Endothelial cell (in vitro differentiated cells): ENCODE results near the gene BMERB1. TPM values are rescaled to one million over a fixed set of nuclear protein-coding genes. Genes with fewer than 3 reads are reported as not detected.

Experiments
- DNase-seq: peaks from one replicate; pipeline ENCODE4 v3.0.0; 2021; ENCODE audit warnings: low spot score
- H3K27ac Mint-ChIP-seq: one replicate; pipeline ENCODE4 v1.8.0; 2021; ENCODE audit warnings: mixed read lengths, inconsistent platforms; ENCODE audit not compliant: unreplicated experiment
- H3K27me3 Mint-ChIP-seq: one replicate; pipeline ENCODE4 v1.8.0; 2021; ENCODE audit warnings: mild to moderate bottlenecking, moderate library complexity, mixed read lengths, inconsistent platforms; ENCODE audit not compliant: unreplicated experiment
- H3K36me3 Mint-ChIP-seq: one replicate; pipeline ENCODE4 v1.8.0; 2021; ENCODE audit warnings: mild to moderate bottlenecking, low read depth, mixed read lengths, inconsistent platforms; ENCODE audit not compliant: unreplicated experiment
- H3K4me1 Mint-ChIP-seq: one replicate; pipeline ENCODE4 v1.8.0; 2021; ENCODE audit warnings: mild to moderate bottlenecking, mixed read lengths, inconsistent platforms; ENCODE audit not compliant: unreplicated experiment
- H3K4me3 Mint-ChIP-seq: one replicate; pipeline ENCODE4 v1.8.0; 2021; ENCODE audit warnings: mild to moderate bottlenecking, mixed read lengths, inconsistent platforms; ENCODE audit not compliant: unreplicated experiment
- H3K9me3 Mint-ChIP-seq: one replicate; pipeline ENCODE4 v1.8.0; 2021; ENCODE audit warnings: mixed read lengths, inconsistent platforms; ENCODE audit not compliant: unreplicated experiment
- total RNA-seq: library from RNA; stranded (reverse); fragmentation: NEBNext Ultra II Directional; extraction: Animal tissue kit (Norgen Biotek cat#: 25700); gene quantifications from one replicate; pipeline ENCODE4 v1.2.1, GENCODE V29; 2021; ENCODE audit not compliant: unreplicated experiment
- TF ChIP-seq, protein P1 (sequence below): fragments of 200-600 bp; sonication (generic); IDR thresholded peaks from one replicate; pipeline ENCODE4 v1.5.0; 2021; ENCODE audit warnings: antibody characterized with exemption; ENCODE audit not compliant: unreplicated experiment

Gene BMERB1
- total RNA-seq, 1 donor from 2014 or later, result 9.9 TPM

DNA sequence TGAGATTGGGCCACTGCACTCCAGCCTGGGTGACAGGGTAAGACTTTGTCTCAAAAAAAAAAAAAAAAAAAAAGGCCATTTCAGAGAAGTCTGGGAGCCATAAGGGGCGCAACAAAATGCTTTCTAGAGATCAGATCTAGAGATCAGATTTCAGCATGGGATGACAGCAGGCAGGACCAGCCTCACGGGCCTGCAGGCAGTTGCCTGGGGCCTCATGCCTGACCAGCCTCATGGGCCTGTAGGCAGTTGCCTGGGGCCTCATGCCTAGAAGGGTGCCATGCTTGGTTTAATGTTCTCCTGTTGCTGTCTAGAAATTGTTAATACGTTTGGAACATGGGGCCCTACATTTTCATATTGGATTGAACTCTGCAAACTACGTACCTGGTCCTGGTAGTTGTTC lies 149.1 kb downstream of the BMERB1 start:
- TF ChIP-seq, protein P1, sequence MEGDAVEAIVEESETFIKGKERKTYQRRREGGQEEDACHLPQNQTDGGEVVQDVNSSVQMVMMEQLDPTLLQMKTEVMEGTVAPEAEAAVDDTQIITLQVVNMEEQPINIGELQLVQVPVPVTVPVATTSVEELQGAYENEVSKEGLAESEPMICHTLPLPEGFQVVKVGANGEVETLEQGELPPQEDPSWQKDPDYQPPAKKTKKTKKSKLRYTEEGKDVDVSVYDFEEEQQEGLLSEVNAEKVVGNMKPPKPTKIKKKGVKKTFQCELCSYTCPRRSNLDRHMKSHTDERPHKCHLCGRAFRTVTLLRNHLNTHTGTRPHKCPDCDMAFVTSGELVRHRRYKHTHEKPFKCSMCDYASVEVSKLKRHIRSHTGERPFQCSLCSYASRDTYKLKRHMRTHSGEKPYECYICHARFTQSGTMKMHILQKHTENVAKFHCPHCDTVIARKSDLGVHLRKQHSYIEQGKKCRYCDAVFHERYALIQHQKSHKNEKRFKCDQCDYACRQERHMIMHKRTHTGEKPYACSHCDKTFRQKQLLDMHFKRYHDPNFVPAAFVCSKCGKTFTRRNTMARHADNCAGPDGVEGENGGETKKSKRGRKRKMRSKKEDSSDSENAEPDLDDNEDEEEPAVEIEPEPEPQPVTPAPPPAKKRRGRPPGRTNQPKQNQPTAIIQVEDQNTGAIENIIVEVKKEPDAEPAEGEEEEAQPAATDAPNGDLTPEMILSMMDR, result no peak
- H3K4me1 Mint-ChIP-seq, result peaks cover 16% of the 10 kb centered on the region
- no peak overlapping the region for H3K27ac Mint-ChIP-seq
- H3K36me3 Mint-ChIP-seq, result peaks cover 37% of the 10 kb centered on the region
- DNase-seq, result no peak
- peaks cover 19% of the 10 kb centered on the region for H3K9me3 Mint-ChIP-seq
- H3K27me3 Mint-ChIP-seq, result peaks cover 2% of the 10 kb centered on the region
- H3K4me3 Mint-ChIP-seq, result no peak overlapping the region

- H3K4me1 Mint-ChIP-seq, result peaks cover 20% of the 10 kb centered on the region
Measured at GRCh38 chr16:15585956-15586355, 151.6 kb downstream of the BMERB1 start.

GRCh38 chr16:15586716-15587115 lies 152.3 kb downstream of the BMERB1 start:
- peaks cover 22% of the 10 kb centered on the region for H3K4me1 Mint-ChIP-seq
- DNase-seq, result no peak
- no peak overlapping the region for H3K27ac Mint-ChIP-seq
- peaks cover 3% of the 10 kb centered on the region for H3K27me3 Mint-ChIP-seq
- peaks cover 19% of the 10 kb centered on the region for H3K9me3 Mint-ChIP-seq
- peaks cover 42% of the 10 kb centered on the region for H3K36me3 Mint-ChIP-seq
- H3K4me3 Mint-ChIP-seq, result peak overlapping the region; percentile 77
- TF ChIP-seq, protein P1, result no peak

More at GRCh38 chr16:15585956-15586355, 151.6 kb downstream of the BMERB1 start:
- H3K27me3 Mint-ChIP-seq, result peaks cover 2% of the 10 kb centered on the region
- H3K36me3 Mint-ChIP-seq, result peaks cover 42% of the 10 kb centered on the region
- TF ChIP-seq, protein P1, result no peak
- H3K27ac Mint-ChIP-seq, result no peak overlapping the region
- DNase-seq, result no peak
- H3K9me3 Mint-ChIP-seq, result peaks cover 19% of the 10 kb centered on the region
- peak overlapping the region; percentile 32 for H3K4me3 Mint-ChIP-seq

DNA sequence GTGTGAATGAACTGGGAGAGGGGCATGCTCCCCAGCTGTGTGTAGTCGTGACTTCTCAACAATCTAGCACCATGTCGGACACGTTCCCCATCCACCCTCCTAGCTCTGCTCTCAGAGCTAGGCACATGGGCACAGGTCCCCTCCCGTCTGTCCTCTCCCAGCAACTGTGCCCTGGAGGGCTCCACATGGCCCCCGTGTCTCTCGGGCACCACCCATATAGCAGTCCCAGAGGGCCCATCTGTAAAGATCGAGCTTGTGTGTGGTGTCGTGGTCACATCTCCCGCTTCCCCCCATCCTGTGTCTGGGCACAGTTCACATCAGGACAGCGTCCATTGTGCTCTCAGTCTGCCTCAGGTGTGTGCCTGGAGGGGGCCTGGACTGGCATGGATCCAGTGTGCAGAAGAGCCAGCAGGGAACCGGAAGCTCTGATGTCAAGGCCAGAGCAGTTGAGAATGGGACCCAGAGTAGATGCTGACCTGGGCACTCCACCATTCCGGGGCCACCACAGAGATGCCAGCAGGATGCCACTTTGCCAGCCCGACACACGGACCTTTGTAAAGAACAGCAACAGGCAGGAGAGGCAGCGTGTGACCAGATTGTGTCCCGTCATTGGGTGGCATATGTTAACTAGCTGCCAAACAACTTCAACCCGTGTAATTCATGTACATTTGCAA lies 152.9 kb downstream of the BMERB1 start:
- TF ChIP-seq, protein P1, result no peak
- H3K9me3 Mint-ChIP-seq, result peaks cover 19% of the 10 kb centered on the region
- H3K36me3 Mint-ChIP-seq, result peaks cover 42% of the 10 kb centered on the region
- H3K4me1 Mint-ChIP-seq, result peaks cover 19% of the 10 kb centered on the region
- no peak overlapping the region for H3K27ac Mint-ChIP-seq
- H3K27me3 Mint-ChIP-seq, result peaks cover 3% of the 10 kb centered on the region
- peak overlapping the region; percentile 77 for H3K4me3 Mint-ChIP-seq
- DNase-seq, result no peak

GRCh38 chr16:15592324-15592723 lies 157.9 kb downstream of the BMERB1 start:
- H3K9me3 Mint-ChIP-seq, result no peaks in the 10 kb centered on the region
- peaks cover 2% of the 10 kb centered on the region for H3K27me3 Mint-ChIP-seq
- TF ChIP-seq, protein P1, result no peak
- peaks cover 32% of the 10 kb centered on the region for H3K4me1 Mint-ChIP-seq
- no peak overlapping the region for H3K27ac Mint-ChIP-seq
- H3K4me3 Mint-ChIP-seq, result no peak overlapping the region
- no peak for DNase-seq
- H3K36me3 Mint-ChIP-seq, result peaks cover 34% of the 10 kb centered on the region
